Caco-2 (cell line): ENCODE data around the gene DCDC1. TPM values are rescaled to one million over a fixed set of nuclear protein-coding genes. Genes with fewer than 3 reads are reported as not detected.

Experiments
- BruUV-seq: library from RNA; stranded (reverse); fragments of 400-500 nt; replicated peaks from 2 replicates; lab custom pipeline; 2021; lab: Mats Ljungman, UMichigan
- CTCF ChIA-PET: fragments of 300-600 bp; sonication (Branson Sonifier 250); formaldehyde crosslinking; loops from one replicate; lab custom pipeline; 2022; ENCODE audit warnings: antibody characterized with exemption; lab: Charles Lee
- POLR2A ChIA-PET: fragments of 300-600 bp; sonication (Branson Sonifier 250); formaldehyde crosslinking; loops from one replicate; lab custom pipeline; 2022; ENCODE audit warnings: antibody characterized with exemption; lab: Charles Lee
- DNase-seq, 2 experiments: peaks; one replicate each; pipeline versions ENCODE4 v3.0.0 to v3.0.0-alpha.2; 2020 to 2022
- H3K27me3 ChIP-seq: replicated peaks from 2 replicates; pipeline ENCODE4 v1.6.0; 2011; ENCODE audit warnings: low read length; ENCODE audit not compliant: control insufficient read depth, insufficient read depth
- H3K36me3 ChIP-seq: 2 replicates; pipeline ENCODE4 v1.5.1; 2011; ENCODE audit warnings: low read length; ENCODE audit not compliant: control insufficient read depth, insufficient read depth
- H3K4me1 ChIP-seq: fragments of 250-450 bp; sonication (Bioruptor Pico); 2 replicates; pipeline ENCODE4 v1.5.1; 2020; ENCODE audit warnings: mild to moderate bottlenecking
- H3K4me3 ChIP-seq: 2 replicates; pipeline ENCODE4 v1.5.1; 2011; ENCODE audit warnings: low read depth, mild to moderate bottlenecking, control low read depth, low read length
- H3K9me3 ChIP-seq: fragments of 250-450 bp; sonication (Bioruptor Pico); 2 replicates; pipeline ENCODE4 v1.5.1; 2020; ENCODE audit warnings: mild to moderate bottlenecking, moderate library complexity
- H3K27ac Mint-ChIP-seq: one replicate; pipeline ENCODE4 v1.8.0; 2022; ENCODE audit warnings: mixed read lengths; ENCODE audit not compliant: unreplicated experiment
- H3K27me3 Mint-ChIP-seq: one replicate; pipeline ENCODE4 v1.8.0; 2022; ENCODE audit warnings: mixed read lengths; ENCODE audit not compliant: insufficient read depth, unreplicated experiment
- H3K36me3 Mint-ChIP-seq: one replicate; pipeline ENCODE4 v1.8.0; 2022; ENCODE audit warnings: mild to moderate bottlenecking, mixed read lengths; ENCODE audit not compliant: insufficient read depth, unreplicated experiment
- H3K4me1 Mint-ChIP-seq: one replicate; pipeline ENCODE4 v1.8.0; 2022; ENCODE audit warnings: low read depth, mixed read lengths; ENCODE audit not compliant: unreplicated experiment
- H3K4me3 Mint-ChIP-seq: one replicate; pipeline ENCODE4 v1.8.0; 2022; ENCODE audit warnings: mild to moderate bottlenecking, moderate library complexity, mixed read lengths; ENCODE audit not compliant: unreplicated experiment
- H3K9me3 Mint-ChIP-seq: one replicate; pipeline ENCODE4 v1.8.0; 2022; ENCODE audit warnings: mixed read lengths; ENCODE audit not compliant: unreplicated experiment
- intact Hi-C: fragments of 100-400 bp; cut with micrococcal nuclease; formaldehyde crosslinking; loops from one replicate; pipeline ENCODE4 v1.10.0; 2022; ENCODE audit not compliant: unreplicated experiment
- total RNA-seq: library from RNA; stranded (reverse); gene quantifications from 2 replicates; pipeline ENCODE4 v1.2.3, GENCODE V29; 2022
- TF ChIP-seq, protein P1 (sequence below), 2 experiments: fragments of 200-600 bp in 1 of 2; IDR thresholded peaks; 1 replicate in 1 of 2; 2 replicates in 1 of 2; pipeline versions ENCODE4 v1.5.1 to v1.8.0; 2011 to 2022; ENCODE audit warnings: antibody characterized with exemption in 1 of 2, control low read depth in 1 of 2, inconsistent platforms in 1 of 2, low read depth in 1 of 2, low read length in 1 of 2, mild to moderate bottlenecking in 1 of 2, moderate library complexity in 1 of 2; ENCODE audit not compliant: insufficient read depth in 1 of 2, severe bottlenecking in 1 of 2, unreplicated experiment in 1 of 2

DCDC1 gene
- total RNA-seq, 1 experiment from 2014 or later: not detected

DNA sequence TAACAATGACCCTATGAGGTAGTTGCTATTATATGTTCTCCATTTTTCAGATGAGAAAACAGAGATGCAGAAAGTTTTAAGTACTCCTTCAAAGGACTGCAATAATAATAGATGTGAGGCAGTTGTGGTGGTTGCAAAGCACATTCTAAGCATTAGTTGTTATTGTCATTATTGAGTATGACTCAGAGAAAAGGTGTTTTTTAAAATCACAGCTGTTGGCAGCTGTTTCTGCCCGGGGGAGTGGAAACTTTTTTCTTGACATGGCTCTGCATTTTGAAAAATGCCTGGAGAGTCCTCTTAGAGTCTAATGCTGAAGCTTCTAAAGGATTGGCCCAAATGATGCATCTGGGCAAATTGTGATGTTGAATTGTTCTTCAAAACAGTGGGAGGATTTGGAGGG, 538.9 kb downstream of the DCDC1 start:
- no TSS peak for BruUV-seq
- intact Hi-C loops: no loop called here
- CTCF ChIA-PET: no interaction called here
- Histone ChIP-seq H3K4me1 (no peaks in the 10 kb centered on the region), H3K36me3 (no peaks in the 10 kb centered on the region), H3K4me3 (no peak overlapping the region), H3K27me3 (no peaks in the 10 kb centered on the region; the same call in 1 of the 2 replicates), H3K9me3 (0 out of 2 replicates have a peak, but pooled peaks cover 4% of the 10 kb centered on the region)
- peaks cover 18% of the 10 kb centered on the region for H3K27me3 Mint-ChIP-seq
- no peaks in the 10 kb centered on the region for H3K36me3 Mint-ChIP-seq
- H3K4me1 Mint-ChIP-seq: no peaks in the 10 kb centered on the region
- POLR2A ChIA-PET: no interaction called here
- TF ChIP-seq, protein P1, sequence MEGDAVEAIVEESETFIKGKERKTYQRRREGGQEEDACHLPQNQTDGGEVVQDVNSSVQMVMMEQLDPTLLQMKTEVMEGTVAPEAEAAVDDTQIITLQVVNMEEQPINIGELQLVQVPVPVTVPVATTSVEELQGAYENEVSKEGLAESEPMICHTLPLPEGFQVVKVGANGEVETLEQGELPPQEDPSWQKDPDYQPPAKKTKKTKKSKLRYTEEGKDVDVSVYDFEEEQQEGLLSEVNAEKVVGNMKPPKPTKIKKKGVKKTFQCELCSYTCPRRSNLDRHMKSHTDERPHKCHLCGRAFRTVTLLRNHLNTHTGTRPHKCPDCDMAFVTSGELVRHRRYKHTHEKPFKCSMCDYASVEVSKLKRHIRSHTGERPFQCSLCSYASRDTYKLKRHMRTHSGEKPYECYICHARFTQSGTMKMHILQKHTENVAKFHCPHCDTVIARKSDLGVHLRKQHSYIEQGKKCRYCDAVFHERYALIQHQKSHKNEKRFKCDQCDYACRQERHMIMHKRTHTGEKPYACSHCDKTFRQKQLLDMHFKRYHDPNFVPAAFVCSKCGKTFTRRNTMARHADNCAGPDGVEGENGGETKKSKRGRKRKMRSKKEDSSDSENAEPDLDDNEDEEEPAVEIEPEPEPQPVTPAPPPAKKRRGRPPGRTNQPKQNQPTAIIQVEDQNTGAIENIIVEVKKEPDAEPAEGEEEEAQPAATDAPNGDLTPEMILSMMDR (IDR thresholded peaks at IDR 0.05; ENCODE audit: insufficient read depth in 1 of 2, low read depth in 1 of 2, low read length in 1 of 2, severe bottlenecking in 1 of 2, unreplicated experiment in 1 of 2): no peak
- DNase-seq: no peak
- peaks cover 12% of the 10 kb centered on the region for H3K9me3 Mint-ChIP-seq
- H3K27ac Mint-ChIP-seq: no peak overlapping the region
- no peak overlapping the region for H3K4me3 Mint-ChIP-seq

DNA sequence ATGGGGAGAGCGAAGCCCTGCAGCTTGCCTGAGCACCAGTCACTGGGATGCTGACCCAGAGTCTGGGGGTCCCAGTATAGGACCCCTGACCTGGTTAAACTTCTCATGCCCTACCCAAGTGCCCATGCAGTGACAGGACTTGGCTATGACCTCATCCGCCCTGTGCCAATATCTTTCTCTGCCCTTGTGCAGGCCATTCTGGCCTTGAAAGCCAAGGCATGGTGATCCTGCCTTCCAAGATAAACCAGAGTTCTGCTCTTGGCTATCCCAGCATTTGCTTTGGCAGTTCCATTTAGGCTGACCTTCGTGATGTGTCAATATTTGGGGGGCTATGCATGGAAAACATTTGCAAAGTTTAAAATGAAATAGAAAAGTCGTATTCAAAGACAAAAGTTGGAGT, 542.6 kb downstream of the DCDC1 start:
- Mint-ChIP-seq H3K4me3 (no peak overlapping the region), H3K4me1 (no peaks in the 10 kb centered on the region), H3K27me3 (peaks cover 18% of the 10 kb centered on the region), H3K9me3 (no peaks in the 10 kb centered on the region), H3K27ac (no peak overlapping the region), H3K36me3 (no peaks in the 10 kb centered on the region)
- Histone ChIP-seq H3K36me3 (no peaks in the 10 kb centered on the region), H3K4me1 (no peaks in the 10 kb centered on the region), H3K27me3 (no peaks in the 10 kb centered on the region; the same call in 1 of the 2 replicates), H3K9me3 (no peaks in the 10 kb centered on the region), H3K4me3 (no peak overlapping the region)
- POLR2A ChIA-PET: interaction anchor here (0.6 kb wide), 1 partner anchor 702 kb away, joined by 5 read pairs; no protein-coding TSS in a partner anchor
- DNase-seq: no peak
- BruUV-seq: no TSS peak
- intact Hi-C loops: no loop called here
- TF ChIP-seq, protein P1 (IDR thresholded peaks at IDR 0.05; ENCODE audit: insufficient read depth in 1 of 2, low read depth in 1 of 2, low read length in 1 of 2, severe bottlenecking in 1 of 2, unreplicated experiment in 1 of 2): no peak
- CTCF ChIA-PET: no interaction called here

DNA sequence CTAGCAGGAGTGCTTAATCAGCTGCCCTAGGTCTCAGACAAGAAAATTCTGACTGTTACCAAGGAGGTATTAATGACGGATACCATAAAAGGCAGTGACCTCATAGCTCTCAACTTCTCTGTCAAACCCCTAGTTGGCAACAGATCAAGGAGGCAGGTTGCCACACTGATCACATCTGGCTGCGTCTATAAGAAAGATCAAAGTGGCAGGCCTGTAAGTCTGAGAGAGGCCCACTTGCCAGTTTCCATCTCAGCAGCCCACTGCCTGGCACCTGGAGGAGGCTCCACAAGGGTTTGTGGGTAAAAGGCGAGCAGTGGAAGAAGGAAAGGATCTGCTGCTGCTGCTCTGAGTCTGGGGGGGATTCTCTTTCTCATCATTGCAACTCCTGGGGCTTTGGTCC, 543.8 kb downstream of the DCDC1 start:
- TF ChIP-seq, protein P1 (IDR thresholded peaks at IDR 0.05; ENCODE audit: insufficient read depth in 1 of 2, low read depth in 1 of 2, low read length in 1 of 2, severe bottlenecking in 1 of 2, unreplicated experiment in 1 of 2): no peak
- H3K36me3 Mint-ChIP-seq: no peaks in the 10 kb centered on the region
- CTCF ChIA-PET: no interaction called here
- DNase-seq: no peak
- H3K9me3 Mint-ChIP-seq: no peaks in the 10 kb centered on the region
- H3K27me3 Mint-ChIP-seq: peaks cover 16% of the 10 kb centered on the region
- no peaks in the 10 kb centered on the region for H3K27me3 ChIP-seq
- no TSS peak for BruUV-seq
- H3K4me1 ChIP-seq: no peaks in the 10 kb centered on the region
- intact Hi-C loops: no loop called here
- H3K27ac Mint-ChIP-seq: no peak overlapping the region
- H3K36me3 ChIP-seq: no peaks in the 10 kb centered on the region
- POLR2A ChIA-PET: no interaction called here
- no peak overlapping the region for H3K4me3 Mint-ChIP-seq
- H3K4me1 Mint-ChIP-seq: no peaks in the 10 kb centered on the region
- no peaks in the 10 kb centered on the region for H3K9me3 ChIP-seq
- H3K4me3 ChIP-seq: no peak overlapping the region
